Measurements from ENCODE around the gene CGB1. TPM values are rescaled to one million over a fixed set of nuclear protein-coding genes. Genes with fewer than 3 reads are reported as not detected.

The CGB1 gene
- polyA plus RNA-seq, 2 of the 4 experiments (the other 2 are of a cell fraction), result 0.13 TPM; not detected in 1

GRCh38 chr19:49006905-49007304, 29.8 kb downstream of the CGB1 start:
- 94% methylated on average over 20 of the region's 22 CpGs for WGBS (ENCODE audit: missing lambda C conversion rate)
- FAIRE-seq (no peak), ATAC-seq (no peak; a peak in 1 of 6 replicates), DNase-seq (ENCODE audit: low read depth in 1 of 2, low spot score in 1 of 2) (no peak)
- no peak overlapping the region for H3K27ac ChIP-seq
- no peak overlapping the region for H3K4me2 ChIP-seq
- CTCF ChIA-PET, result interaction anchor here (0.6 to 21.8 kb wide), 12 partner anchors 9 to 218 kb away, joined by 3 to 408 read pairs (median 4); partner anchors contain the start of genes GYS1, LHB and RUVBL2
- H3K4me1 ChIP-seq, result no peaks in the 10 kb centered on the region
- no peak for TF ChIP-seq BCL3 (IDR thresholded peaks at IDR 0.05)
- no peak for TF ChIP-seq HEYL (CRISPR knock-in tag; IDR thresholded peaks at IDR 0.05)
- no peak for TF ChIP-seq NFE2L2 (conservative IDR thresholded peaks at IDR 0.05; ENCODE audit: low read length)
- TF ChIP-seq SMC3 (IDR thresholded peaks at IDR 0.05), result no peak
- no peak for TF ChIP-seq BHLHE40 (IDR thresholded peaks at IDR 0.05; ENCODE audit: low read depth, low read length)
- no peak for TF ChIP-seq REST (IDR thresholded peaks at IDR 0.05)
- no peak for TF ChIP-seq JUN (IDR thresholded peaks at IDR 0.05)
- TF ChIP-seq CBX8 (IDR thresholded peaks at IDR 0.05), result no peak
- no peak for TF ChIP-seq RCOR1 (IDR thresholded peaks at IDR 0.05; ENCODE audit: low read depth, low read length)
- TF ChIP-seq RARB (CRISPR knock-in tag; IDR thresholded peaks at IDR 0.05), result no peak
- TF ChIP-seq KDM5A (IDR thresholded peaks at IDR 0.05), result no peak
- POLR2A ChIA-PET, result no interaction called here
- no peaks in the 10 kb centered on the region for H3K9me3 ChIP-seq
- H3K4me3 ChIP-seq, result no peak overlapping the region

GRCh38 chr19:49004964-49005614, 31.6 kb downstream of the CGB1 start:
- TF ChIP-seq POLR2AphosphoS2 (conservative IDR thresholded peaks at IDR 0.05; ENCODE audit: low read length), result no peak
- TF ChIP-seq MAFK (IDR thresholded peaks at IDR 0.05; ENCODE audit: partially characterized antibody), result no peak
- no peak for TF ChIP-seq NFE2L2 (conservative IDR thresholded peaks at IDR 0.05; ENCODE audit: low read length)
- no peak for TF ChIP-seq CHD4 (IDR thresholded peaks at IDR 0.05; ENCODE audit: borderline replicate concordance)
- no peak for TF ChIP-seq FOSL2 (IDR thresholded peaks at IDR 0.05)
- TF ChIP-seq FOSL2 (CRISPR knock-in tag; IDR thresholded peaks at IDR 0.05), result no peak
- TF ChIP-seq SMC3 (IDR thresholded peaks at IDR 0.05), result no peak
- TF ChIP-seq RARB (CRISPR knock-in tag; IDR thresholded peaks at IDR 0.05), result no peak
- TF ChIP-seq KDM5A (IDR thresholded peaks at IDR 0.05), result no peak
- no peak for TF ChIP-seq CBX2 (IDR thresholded peaks at IDR 0.05; ENCODE audit: borderline replicate concordance, low read depth)
- TF ChIP-seq EP300 (IDR thresholded peaks at IDR 0.05), result no peak
- TF ChIP-seq TFCP2L1 (CRISPR knock-in tag; IDR thresholded peaks at IDR 0.05), result no peak
- TF ChIP-seq CTCF (IDR thresholded peaks at IDR 0.05), result no peak
- TF ChIP-seq ESRRA (IDR thresholded peaks at IDR 0.05; ENCODE audit: borderline replicate concordance, low read length), result no peak
- no peak for TF ChIP-seq FOXS1 (CRISPR knock-in tag; IDR thresholded peaks at IDR 0.05)
- TF ChIP-seq RAD21 (conservative IDR thresholded peaks at IDR 0.05 in 1 of 2, IDR thresholded peaks at IDR 0.05 in 1 of 2), result no peak
- TF ChIP-seq CBX8 (IDR thresholded peaks at IDR 0.05), result no peak
- TF ChIP-seq ZNF302 (CRISPR knock-in tag; IDR thresholded peaks at IDR 0.05), result no peak
- FAIRE-seq (no peak), ATAC-seq (no peak), DNase-seq (ENCODE audit: low read depth in 1 of 2, low spot score in 1 of 2) (no peak)
- Histone ChIP-seq H3K4me1 (no peaks in the 10 kb centered on the region), H3K27ac (no peak overlapping the region), H3K4me2 (no peak overlapping the region), H3K4me3 (no peak overlapping the region), H3K9me3 (no peaks in the 10 kb centered on the region)
- 97% methylated on average over 7 of the region's 7 CpGs for WGBS (ENCODE audit: missing lambda C conversion rate)
- ChIA-PET CTCF (interaction anchor here (0.7 to 21.8 kb wide), 12 partner anchors 8 to 203 kb away, joined by 3 to 408 read pairs (median 4); partner anchors contain the start of genes GYS1, LHB and RUVBL2), POLR2A (no interaction called here)
